Testis (tissue), 2 donors: ENCODE measurements around the gene KLHL25.

ENCODE experiments used
- CTCF ChIP-seq, 3 experiments: fragments of 450-650 bp in 2 of 3; fragments of 200-600 bp in 1 of 3; sonication (generic) in 1 of 3; IDR thresholded peaks; one replicate each; pipeline ENCODE4 v1.5.1; 2016 to 2019; ENCODE audit warnings: antibody characterized with exemption in 3 of 3, mild to moderate bottlenecking in 2 of 3, moderate library complexity in 1 of 3
- POLR2A ChIP-seq: fragments of 450-650 bp; IDR thresholded peaks from one replicate; pipeline ENCODE4 v1.6.1; 2017; ENCODE audit warnings: antibody characterized with exemption, mild to moderate bottlenecking, moderate library complexity

- TF ChIP-seq POLR2A, result no peak
- no peak for TF ChIP-seq CTCF (IDR thresholded peaks at IDR 0.05)
Measured at GRCh38 chr15:85828126-85828525, 33.4 kb upstream of the KLHL25 start.
